ENCODE results near the gene MYO5A. TPM values are rescaled to one million over a fixed set of nuclear protein-coding genes. Genes with fewer than 3 reads are reported as not detected.
"Not testable (repeated sequence)": the region's sequence is repeated elsewhere in the genome, so short reads cannot be mapped to it uniquely, and the experiment has no call there.

The MYO5A gene
- total RNA-seq, 2 experiments from 2014 or later, result 41.3 to 42.2 TPM

DNA sequence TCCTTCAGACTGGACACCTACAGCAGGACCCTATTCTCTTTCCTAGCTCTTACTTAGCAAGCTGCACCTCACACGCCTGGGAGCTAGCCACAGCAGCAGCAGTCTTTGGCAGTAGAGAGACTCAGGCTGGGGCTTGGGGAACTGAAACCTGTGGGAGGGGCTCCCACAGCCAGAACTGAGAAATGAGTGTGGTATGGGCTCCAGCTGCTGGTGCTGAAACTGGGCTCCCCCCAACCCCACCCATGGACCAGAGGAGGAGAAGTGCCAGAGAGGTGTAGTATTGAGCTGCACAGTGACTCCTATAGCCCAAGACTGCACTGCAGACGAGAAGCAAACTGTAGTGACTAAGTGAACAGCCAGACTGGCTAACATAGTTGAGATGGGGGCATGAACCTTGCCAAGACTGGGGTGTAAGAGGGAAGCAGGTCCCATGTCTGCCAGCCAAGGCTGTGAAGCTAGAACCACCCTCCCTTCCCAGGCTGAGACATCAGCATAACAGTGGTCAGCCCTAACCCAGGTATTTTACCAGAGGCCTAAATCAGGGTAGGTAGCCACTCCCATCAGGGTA is 62.5 kb downstream of the MYO5A start:
- peak overlapping the region; percentile 52 for H3K27ac Mint-ChIP-seq
- H3K4me3 Mint-ChIP-seq, result no peak overlapping the region
- ChIA-PET POLR2A (interaction anchor here (0.7 to 4.5 kb wide), 13 partner anchors 12 to 637 kb away, joined by 3 to 41 read pairs (median 3); partner anchors contain the start of genes ATOSA, MYO5A and TMOD3), CTCF (interaction anchor here (0.7 to 5.3 kb wide), 10 partner anchors 12 to 135 kb away, joined by 3 to 32 read pairs (median 4); partner anchors contain the start of gene MYO5A)
- peak; percentile 67 for DNase-seq
- no peaks in the 10 kb centered on the region for H3K9me3 Mint-ChIP-seq
- peaks cover 50% of the 10 kb centered on the region for H3K4me1 Mint-ChIP-seq
- H3K36me3 Mint-ChIP-seq (ENCODE audit: low read depth), result peaks cover 7% of the 10 kb centered on the region
- no peaks in the 10 kb centered on the region for H3K27me3 Mint-ChIP-seq

DNA sequence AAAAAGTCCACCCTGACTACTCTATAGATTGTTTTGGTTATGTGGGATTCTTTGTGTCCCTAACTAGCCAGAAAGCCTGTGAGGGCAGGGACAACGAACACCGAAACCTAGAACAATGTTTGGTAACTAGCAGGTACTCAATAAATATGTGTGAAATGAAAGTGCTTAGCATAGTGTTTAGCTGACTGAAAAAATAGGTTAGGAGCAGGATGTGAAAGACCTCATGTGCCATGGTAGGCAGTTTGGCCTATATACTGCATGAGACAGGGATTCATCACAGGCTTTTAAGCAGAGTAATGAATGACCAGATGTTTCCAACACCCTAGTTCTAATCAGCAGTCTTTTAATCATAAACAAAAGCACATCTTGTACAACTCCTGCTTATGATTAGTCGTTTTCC is 64.2 kb downstream of the MYO5A start:
- Mint-ChIP-seq H3K4me3 (peak overlapping the region; percentile 67), H3K27ac (peak overlapping the region; percentile 94), H3K36me3 (ENCODE audit: low read depth) (peaks cover 14% of the 10 kb centered on the region), H3K9me3 (no peaks in the 10 kb centered on the region), H3K4me1 (peaks cover 48% of the 10 kb centered on the region), H3K27me3 (no peaks in the 10 kb centered on the region)
- peak; percentile 39 for DNase-seq
- POLR2A ChIA-PET, result interaction anchor here (0.6 to 4.5 kb wide), 12 partner anchors 15 to 215 kb away, joined by 3 to 41 read pairs (median 6); partner anchors contain the start of genes ATOSA and MYO5A
- CTCF ChIA-PET, result interaction anchor here (0.7 to 5.3 kb wide), 9 partner anchors 18 to 216 kb away, joined by 3 to 32 read pairs (median 5); partner anchors contain the start of gene MYO5A

DNA sequence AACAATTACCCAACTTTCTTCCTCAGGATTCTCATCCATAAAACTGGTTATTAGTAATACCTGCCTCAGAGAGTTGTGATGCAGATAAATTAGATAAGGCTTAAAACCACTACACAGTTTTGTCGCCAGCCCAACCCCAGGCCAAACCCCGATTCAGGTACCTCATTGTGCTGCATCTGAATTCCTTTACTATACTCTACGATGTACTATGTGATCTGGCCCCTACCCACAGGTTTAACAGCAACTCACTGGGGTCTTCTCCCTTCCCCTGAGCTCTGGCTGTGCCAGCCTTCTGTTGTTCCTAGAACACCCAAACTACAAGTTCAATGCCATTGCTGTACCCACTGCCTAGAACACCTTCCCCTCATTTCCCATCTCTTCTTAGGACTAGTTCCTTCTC is 64.6 kb downstream of the MYO5A start:
- DNase-seq, result peak; percentile 26
- Mint-ChIP-seq H3K9me3 (no peaks in the 10 kb centered on the region), H3K36me3 (ENCODE audit: low read depth) (peaks cover 18% of the 10 kb centered on the region), H3K27me3 (no peaks in the 10 kb centered on the region), H3K4me3 (peak overlapping the region; percentile 67), H3K4me1 (peaks cover 48% of the 10 kb centered on the region), H3K27ac (peak overlapping the region; percentile 94)
- ChIA-PET POLR2A (interaction anchor here (0.8 to 4.5 kb wide), 13 partner anchors 16 to 215 kb away, joined by 3 to 41 read pairs (median 6); partner anchors contain the start of genes ATOSA and MYO5A), CTCF (interaction anchor here (0.7 to 5.3 kb wide), 12 partner anchors 19 to 271 kb away, joined by 3 to 32 read pairs (median 4); partner anchors contain the start of gene MYO5A)

DNA sequence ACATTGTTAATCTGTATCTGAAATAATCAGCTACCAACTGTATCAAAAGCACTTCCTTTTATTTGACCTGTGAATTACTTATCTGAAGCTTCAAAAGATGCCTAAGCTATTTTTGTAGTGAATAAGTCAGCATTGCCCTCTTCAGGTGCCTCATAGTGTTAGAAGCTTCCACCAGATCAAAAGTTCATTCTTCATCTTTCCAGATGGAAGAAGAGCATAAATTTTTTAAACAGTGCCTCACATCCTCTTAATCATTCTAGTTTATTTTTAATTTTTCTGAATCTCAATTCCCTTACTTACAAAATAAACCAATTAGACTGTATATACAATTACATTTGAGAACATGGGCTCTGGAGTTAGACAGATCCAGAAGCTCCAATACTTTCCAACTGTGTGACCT is 65.0 kb downstream of the MYO5A start:
- Mint-ChIP-seq H3K4me1 (peaks cover 48% of the 10 kb centered on the region), H3K9me3 (no peaks in the 10 kb centered on the region), H3K36me3 (ENCODE audit: low read depth) (peaks cover 19% of the 10 kb centered on the region), H3K27ac (peak overlapping the region; percentile 94), H3K27me3 (no peaks in the 10 kb centered on the region), H3K4me3 (peak overlapping the region; percentile 67)
- ChIA-PET POLR2A (interaction anchor here (0.5 to 4.5 kb wide), 15 partner anchors 16 to 215 kb away, joined by 3 to 41 read pairs (median 5); partner anchors contain the start of genes ATOSA and MYO5A), CTCF (interaction anchor here (0.6 to 5.3 kb wide), 14 partner anchors 19 to 272 kb away, joined by 3 to 32 read pairs (median 4); partner anchors contain the start of gene MYO5A)
- DNase-seq, result no peak

DNA sequence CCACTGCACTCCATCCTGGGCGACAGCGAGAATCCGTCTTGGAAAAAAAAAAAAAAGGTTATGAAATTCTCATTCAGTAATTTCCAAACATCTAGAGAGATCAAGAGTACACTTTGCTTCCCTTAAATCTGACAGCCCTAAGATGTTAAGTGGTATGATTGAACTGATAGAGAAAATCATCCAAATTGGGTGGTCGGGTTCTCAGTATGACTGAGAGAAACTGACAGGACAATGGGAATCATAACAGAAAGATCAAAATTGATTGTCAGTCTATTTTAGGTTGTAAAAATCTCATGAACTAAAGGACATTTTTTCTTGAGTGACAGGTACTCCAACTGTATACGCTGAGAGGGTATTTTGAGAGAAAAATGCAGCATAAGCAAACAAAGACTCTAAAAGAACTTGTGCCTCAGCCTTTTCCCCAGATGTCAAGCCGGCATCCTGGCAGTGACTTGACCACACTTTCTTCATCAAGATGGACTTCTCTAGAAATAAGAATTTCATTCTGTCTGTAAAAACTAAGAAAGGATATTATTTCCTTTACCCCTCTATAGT is 65.8 kb downstream of the MYO5A start:
- Mint-ChIP-seq H3K27ac (peak overlapping the region; percentile 48), H3K36me3 (ENCODE audit: low read depth) (peaks cover 20% of the 10 kb centered on the region), H3K4me3 (no peak overlapping the region), H3K9me3 (peaks cover 2% of the 10 kb centered on the region), H3K4me1 (peaks cover 48% of the 10 kb centered on the region), H3K27me3 (no peaks in the 10 kb centered on the region)
- CTCF ChIA-PET, result interaction anchor here (0.6 to 5.3 kb wide), 11 partner anchors 20 to 272 kb away, joined by 3 to 32 read pairs (median 4); no protein-coding TSS in a partner anchor
- POLR2A ChIA-PET, result interaction anchor here (0.5 to 4.5 kb wide), 13 partner anchors 20 to 216 kb away, joined by 3 to 41 read pairs (median 4); partner anchors contain the start of genes ATOSA and MYO5A
- no peak for DNase-seq

DNA sequence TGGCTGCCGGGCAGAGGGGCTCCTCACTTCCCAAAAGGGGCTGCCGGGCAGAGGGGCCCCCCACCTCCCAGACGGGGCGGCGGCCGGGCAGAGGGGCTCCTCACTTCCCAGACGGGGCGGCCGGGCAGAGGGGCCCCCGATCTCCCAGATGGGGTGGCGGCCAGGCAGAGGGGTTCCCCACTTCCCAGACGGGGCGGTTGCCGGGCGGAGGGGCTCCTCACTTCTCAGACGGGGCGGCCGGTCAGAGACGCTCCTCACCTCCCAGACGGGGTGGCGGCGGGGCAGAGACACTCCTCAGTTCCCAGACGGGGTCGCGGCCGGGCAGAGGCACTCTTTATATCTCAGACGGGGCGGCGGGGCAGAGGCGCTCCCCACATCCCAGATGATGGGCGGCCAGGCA is 69.0 kb downstream of the MYO5A start:
- H3K36me3 Mint-ChIP-seq (ENCODE audit: low read depth), result peaks cover 35% of the 10 kb centered on the region
- H3K4me1 Mint-ChIP-seq, result peaks cover 24% of the 10 kb centered on the region
- H3K27ac Mint-ChIP-seq, H3K27me3 Mint-ChIP-seq, H3K4me3 Mint-ChIP-seq, CTCF ChIA-PET, DNase-seq, POLR2A ChIA-PET: not testable (repeated sequence)
- H3K9me3 Mint-ChIP-seq, result peaks cover 20% of the 10 kb centered on the region

DNA sequence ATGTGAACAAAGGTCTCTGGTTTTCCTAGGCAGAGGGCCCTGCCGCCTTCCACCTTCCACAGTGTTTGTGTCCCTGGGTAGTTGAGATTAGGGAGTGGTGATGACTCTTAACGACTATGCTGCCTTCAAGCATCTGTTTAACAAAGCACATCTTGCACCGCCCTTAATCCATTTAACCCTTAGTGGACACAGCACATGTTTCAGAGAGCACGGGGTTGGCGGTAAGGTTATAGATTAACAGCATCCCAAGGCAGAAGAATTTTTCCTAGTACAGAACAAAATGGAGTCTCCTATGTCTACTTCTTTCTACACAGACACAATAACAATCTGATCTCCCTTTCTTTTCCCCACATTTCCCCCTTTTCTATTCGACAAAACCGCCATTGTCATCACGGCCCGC is 69.4 kb downstream of the MYO5A start:
- H3K27ac Mint-ChIP-seq, CTCF ChIA-PET, POLR2A ChIA-PET, H3K4me3 Mint-ChIP-seq, DNase-seq, H3K27me3 Mint-ChIP-seq: not testable (repeated sequence)
- peaks cover 39% of the 10 kb centered on the region for H3K36me3 Mint-ChIP-seq (ENCODE audit: low read depth)
- peaks cover 24% of the 10 kb centered on the region for H3K9me3 Mint-ChIP-seq
- H3K4me1 Mint-ChIP-seq, result peaks cover 23% of the 10 kb centered on the region

DNA sequence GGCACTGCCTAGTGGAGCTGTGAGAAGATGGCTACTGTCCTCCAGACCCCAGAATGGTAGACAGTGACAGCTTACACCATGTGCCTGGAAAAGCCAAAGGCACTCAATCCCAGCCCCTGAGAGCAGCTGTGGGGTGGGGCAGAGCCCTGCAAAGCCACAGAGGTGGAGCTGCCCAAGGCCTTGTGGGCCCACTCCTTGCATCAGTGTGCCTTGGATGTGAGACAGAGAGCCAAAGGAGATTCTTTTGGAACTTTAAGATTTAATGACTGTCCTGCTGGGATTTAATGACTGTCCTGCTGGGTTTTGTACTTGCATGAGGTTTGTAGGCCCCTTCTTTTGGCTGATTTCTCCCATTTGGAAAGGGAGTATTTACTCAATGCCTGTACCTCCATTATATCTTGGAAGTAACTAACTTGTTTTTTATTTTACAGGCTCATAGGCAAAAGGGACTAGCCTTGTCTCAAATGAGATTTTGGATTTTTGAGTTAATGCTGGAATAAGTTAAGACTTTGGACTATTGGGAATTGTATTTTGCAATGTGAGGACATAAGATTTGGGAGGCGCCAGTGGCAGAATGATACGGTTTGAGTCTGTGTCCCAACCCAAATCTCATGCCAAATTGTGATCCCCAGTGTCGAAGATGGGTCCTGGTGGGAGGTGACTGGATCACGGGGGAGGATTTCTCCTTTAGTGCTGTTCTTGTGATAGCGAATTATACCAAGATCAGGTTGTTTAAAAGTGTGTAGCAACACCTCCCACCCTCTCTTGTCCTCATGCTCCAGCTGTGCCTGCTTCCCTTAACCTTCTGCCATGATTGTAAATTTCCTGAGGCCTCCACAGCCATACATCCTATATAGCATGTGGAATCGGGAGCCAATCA is 80.4 kb downstream of the MYO5A start:
- H3K4me3 Mint-ChIP-seq, result no peak overlapping the region
- CTCF ChIA-PET, result no interaction called here
- peaks cover 26% of the 10 kb centered on the region for H3K36me3 Mint-ChIP-seq (ENCODE audit: low read depth)
- DNase-seq, result no peak
- peaks cover 6% of the 10 kb centered on the region for H3K9me3 Mint-ChIP-seq
- H3K4me1 Mint-ChIP-seq, result peaks cover 5% of the 10 kb centered on the region
- POLR2A ChIA-PET, result no interaction called here
- H3K27ac Mint-ChIP-seq, result no peak overlapping the region
- no peaks in the 10 kb centered on the region for H3K27me3 Mint-ChIP-seq

DNA sequence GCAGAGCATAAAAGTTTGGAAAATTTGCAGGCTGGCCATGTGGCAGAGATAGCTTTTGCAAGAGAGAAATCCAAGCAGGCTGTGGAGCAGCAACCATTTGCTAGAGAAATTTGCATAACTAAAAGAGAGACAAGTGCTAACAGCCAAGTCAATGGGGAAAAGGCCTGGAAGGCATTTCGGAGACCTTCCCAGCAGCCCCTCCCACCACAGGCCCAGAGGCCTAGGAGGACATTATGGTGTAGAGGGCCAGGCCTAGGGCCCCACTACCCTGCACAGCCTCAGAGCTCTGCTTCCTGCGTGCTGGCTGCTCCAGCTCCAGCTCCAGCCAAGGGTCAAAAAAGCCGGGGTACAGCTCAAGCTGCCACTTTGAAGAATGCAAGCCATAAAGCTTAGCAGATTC is 82.7 kb downstream of the MYO5A start:
- Mint-ChIP-seq H3K9me3 (no peaks in the 10 kb centered on the region), H3K4me1 (peaks cover 5% of the 10 kb centered on the region), H3K36me3 (ENCODE audit: low read depth) (peaks cover 11% of the 10 kb centered on the region), H3K27ac (no peak overlapping the region), H3K27me3 (no peaks in the 10 kb centered on the region), H3K4me3 (no peak overlapping the region)
- no peak for DNase-seq
- POLR2A ChIA-PET, result no interaction called here
- CTCF ChIA-PET, result no interaction called here

DNA sequence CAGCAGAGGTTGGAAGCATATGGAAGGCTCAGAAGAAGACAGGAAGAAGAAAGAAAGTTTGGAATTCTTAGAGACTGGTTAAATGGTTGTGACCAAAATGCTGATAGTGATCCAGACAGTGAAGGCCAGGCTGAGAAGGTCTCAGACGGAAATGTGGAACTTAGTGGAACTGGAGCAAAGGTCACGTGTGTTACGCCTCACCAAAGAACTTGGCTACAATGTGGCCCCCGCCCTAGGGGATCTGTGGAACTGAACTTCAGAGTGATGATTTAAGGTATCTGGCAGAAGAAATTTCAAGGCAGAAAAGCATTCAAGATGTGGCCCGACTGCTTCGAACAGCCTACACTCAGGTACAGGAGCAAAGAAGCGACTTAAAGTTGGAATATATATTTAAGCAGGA is 83.1 kb downstream of the MYO5A start:
- no peak for DNase-seq
- POLR2A ChIA-PET, result no interaction called here
- no peak overlapping the region for H3K4me3 Mint-ChIP-seq
- H3K4me1 Mint-ChIP-seq, result peaks cover 8% of the 10 kb centered on the region
- no peaks in the 10 kb centered on the region for H3K27me3 Mint-ChIP-seq
- peaks cover 9% of the 10 kb centered on the region for H3K36me3 Mint-ChIP-seq (ENCODE audit: low read depth)
- H3K27ac Mint-ChIP-seq, result no peak overlapping the region
- H3K9me3 Mint-ChIP-seq, result no peaks in the 10 kb centered on the region
- CTCF ChIA-PET, result no interaction called here

DNA sequence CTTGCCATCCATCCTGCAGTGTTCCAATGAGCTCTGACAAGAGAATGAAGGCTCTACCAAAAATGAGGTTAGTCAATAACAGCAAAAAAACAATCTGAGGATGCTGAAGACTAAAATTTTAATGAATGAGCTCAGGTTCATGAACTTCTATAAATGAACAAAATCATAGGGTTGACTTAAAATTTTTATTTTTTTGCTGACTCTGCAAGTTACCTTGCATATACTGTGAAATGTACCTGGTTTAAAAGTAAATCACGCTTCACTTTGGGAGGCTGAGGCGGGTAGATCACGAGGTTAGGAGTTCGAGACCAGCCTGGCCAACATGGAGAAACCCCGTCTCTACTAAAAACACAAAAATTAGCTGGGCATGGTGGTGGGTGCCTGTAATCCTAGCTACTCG is 85.5 kb downstream of the MYO5A start:
- not testable (repeated sequence) for H3K4me3 Mint-ChIP-seq; DNase-seq; H3K36me3 Mint-ChIP-seq (ENCODE audit: low read depth); H3K27ac Mint-ChIP-seq; H3K9me3 Mint-ChIP-seq; H3K27me3 Mint-ChIP-seq
- CTCF ChIA-PET, result interaction anchor here (1.1 kb wide), 1 partner anchor 100 kb away, joined by 3 read pairs; no protein-coding TSS in a partner anchor
- H3K4me1 Mint-ChIP-seq, result peaks cover 11% of the 10 kb centered on the region
- POLR2A ChIA-PET, result interaction anchor here (1.4 kb wide), 1 partner anchor 15 kb away, joined by 3 read pairs; no protein-coding TSS in a partner anchor

DNA sequence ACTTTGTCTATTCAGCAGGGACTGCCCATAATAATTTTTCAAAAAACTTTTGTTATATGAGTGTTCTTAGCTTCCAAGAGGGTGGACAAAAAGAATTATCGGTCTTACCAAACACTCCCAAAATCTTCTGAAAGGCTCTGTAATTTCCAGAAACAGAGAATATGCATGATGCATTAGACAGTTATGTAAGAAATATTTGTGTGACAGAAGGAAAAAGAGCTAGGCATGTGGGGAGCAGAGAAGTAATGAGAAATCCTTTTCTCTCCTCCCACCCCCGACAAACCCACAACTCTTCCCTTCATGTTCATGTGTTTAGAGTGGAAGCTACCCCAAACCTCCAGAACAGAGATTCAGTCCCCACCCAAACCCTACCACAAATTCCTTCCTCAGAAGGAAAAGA is 86.8 kb downstream of the MYO5A start:
- Mint-ChIP-seq H3K27me3 (no peaks in the 10 kb centered on the region), H3K27ac (no peak overlapping the region), H3K4me1 (peaks cover 16% of the 10 kb centered on the region), H3K9me3 (no peaks in the 10 kb centered on the region), H3K4me3 (no peak overlapping the region), H3K36me3 (ENCODE audit: low read depth) (no peaks in the 10 kb centered on the region)
- CTCF ChIA-PET, result interaction anchor here (0.6 to 1.1 kb wide), 3 partner anchors 22 to 293 kb away, joined by 3 to 4 read pairs (median 3); no protein-coding TSS in a partner anchor
- POLR2A ChIA-PET, result interaction anchor here (1.0 to 1.2 kb wide), 2 partner anchors 22 to 86 kb away, joined by 3 read pairs; no protein-coding TSS in a partner anchor
- no peak for DNase-seq
